ENCODE data around the gene GPR151.

The GPR151 gene

DNA sequence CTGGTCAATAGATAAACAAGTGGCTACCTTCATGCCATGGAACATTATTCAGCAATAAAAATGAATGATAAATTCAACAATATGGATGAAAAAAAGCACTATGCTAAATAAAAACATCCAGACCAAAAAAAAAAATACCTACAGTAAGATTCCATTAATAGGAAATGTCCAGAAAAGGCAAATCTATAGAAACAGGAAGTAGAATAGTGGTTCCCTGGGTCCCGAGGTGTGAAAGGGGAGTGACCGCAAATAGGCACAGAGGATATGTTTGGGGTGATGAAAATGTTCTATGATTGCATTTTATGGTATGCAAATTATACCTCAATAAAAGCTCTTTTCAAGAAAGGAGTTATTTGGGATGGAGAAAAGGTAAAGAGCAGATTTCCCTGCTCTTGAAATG is 3.6 kb upstream of the GPR151 start:
- DNase-seq: no peak

GRCh38 chr5:146515473-146516150 is 378 bp downstream of the GPR151 start:
- DNase-seq: peak in 1 of 2 experiments; percentile 64

- no peak for DNase-seq
Observed at GRCh38 chr5:146514575-146514974, 1.4 kb downstream of the GPR151 start.

DNA sequence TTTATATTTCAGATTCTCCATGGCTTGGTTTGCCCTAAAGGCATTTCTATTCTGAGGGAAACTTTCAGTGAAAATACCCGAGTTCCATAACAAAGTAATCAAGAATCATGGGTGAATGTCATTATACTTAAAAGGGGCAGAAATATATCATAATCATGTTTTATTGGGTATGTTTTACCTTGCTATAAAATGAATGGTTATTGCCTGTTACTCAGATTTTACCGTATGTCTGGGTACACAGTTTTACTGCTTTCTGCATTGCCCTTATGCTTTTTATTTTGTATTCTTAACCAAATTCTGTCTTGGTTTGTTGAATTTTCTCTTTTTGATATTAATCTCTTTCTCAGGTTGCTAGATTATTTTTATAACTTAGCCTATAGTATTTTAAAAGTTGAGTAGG is 2.5 kb downstream of the GPR151 start:
- no peak for DNase-seq

DNA sequence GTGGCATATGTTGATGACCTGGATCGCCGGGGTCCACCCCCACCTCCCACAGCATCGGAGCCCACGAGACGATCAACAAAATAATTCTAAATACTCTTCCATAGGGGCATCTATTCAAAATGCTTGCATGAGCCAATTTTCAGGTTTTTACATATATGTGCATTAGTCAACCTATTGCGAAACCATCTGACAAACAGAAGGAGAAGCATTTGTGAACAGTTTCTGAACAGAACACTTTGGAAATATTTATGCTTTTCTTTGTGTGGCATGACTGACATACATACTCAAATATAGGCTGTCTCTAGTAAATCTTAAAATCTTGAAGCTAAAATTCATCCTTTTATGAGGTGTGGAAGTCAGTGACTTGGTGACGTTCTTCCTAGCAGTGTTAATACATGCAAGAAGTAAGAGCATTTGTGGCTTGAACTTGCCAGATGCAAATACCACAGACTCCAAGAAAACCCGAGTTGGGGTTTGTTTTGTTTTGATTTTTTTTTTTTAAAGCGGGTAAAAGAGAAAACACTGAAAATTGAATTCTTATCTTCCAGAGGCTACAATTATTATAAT is 5.3 kb downstream of the GPR151 start:
- no peak for DNase-seq

DNA sequence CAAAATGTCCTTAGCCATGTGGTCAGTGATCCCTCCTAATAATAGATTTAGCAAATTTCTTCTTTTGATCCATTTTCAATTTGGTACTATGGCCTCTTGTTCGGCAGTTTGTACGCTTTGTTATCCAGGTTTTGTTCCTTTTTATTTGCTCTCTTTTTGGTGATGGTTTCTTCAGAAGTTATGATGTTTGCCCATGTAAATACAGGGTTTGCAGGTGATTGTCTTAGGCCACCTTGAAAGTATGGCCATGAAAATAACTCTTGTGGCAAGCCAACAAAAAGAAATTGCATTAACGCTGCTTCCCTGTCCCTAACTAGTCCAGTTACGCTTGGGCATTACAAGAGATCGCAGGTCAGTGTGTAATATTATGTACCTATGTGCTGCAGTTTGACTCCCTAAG is 8.6 kb downstream of the GPR151 start:
- no peak for DNase-seq

- DNase-seq: no peak
Observed at GRCh38 chr5:146499680-146500079, 16.3 kb downstream of the GPR151 start.

- no peak for DNase-seq
Observed at GRCh38 chr5:146494656-146495055, 21.3 kb downstream of the GPR151 start.

DNA sequence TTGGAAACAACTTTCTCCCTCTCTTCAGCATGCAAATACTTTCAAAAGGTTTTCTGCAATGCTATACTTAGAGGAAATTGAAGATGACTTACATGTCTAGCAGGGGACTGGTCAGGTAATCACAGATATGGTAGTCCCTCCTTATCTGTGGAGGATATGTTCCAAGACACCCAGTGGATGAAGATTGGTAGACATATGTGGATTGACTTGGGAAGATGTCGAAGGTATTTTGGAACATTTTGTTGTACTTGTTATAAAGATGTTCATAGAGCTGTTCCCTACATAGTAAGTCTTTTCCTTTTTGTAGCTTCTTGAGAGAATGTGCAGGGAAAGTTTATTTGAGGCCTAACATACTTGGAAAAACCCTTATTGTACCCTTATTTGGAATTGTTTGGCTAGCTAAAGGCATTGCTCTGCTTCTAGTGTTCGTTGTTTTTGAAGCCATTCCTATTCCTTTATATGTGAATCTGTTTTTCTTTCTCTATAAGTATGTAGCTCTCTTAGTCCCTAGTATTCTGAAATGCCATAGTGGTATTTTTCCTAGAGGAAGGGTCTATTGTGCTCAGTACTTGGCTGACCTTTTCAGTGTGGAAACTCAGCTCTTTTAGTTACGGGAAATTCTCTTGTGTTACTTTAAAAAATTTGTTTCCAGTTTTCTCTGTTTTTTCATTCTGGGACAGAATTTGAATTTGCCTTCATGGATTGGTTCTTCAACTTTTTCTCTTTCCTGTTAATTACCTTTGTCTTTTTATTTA is 25.7 kb downstream of the GPR151 start:
- no peak for DNase-seq

DNA sequence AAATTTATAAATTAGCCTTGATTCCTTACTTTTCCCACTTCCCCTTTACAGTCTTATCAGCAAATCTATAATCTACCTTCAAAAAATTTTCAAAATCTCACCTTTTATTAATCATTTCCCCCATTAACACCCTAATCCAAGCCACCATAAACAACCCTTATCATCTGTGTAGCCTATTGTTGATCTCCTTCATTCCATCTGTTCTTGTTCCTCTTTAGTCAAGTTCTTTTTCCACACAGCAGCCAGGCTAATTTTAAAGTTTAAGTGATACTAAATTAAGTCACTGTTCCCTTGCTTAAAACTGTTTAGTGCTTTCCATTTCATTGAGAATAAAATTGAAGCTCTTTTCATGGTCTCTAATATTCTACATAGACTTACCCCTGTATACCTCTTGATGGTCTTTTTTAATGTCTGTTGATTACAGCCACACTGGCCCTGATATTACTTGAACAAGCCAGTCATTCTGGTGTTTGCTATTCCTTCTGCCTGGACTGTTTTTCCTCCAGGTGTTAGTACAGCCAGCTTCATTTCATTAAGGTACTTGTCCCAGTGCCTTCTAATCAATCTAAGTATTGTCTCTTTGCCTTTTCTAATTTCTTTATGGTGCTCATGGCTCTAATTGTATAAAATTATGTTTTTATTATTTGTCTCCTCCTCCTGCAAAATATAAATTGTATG is 31.1 kb downstream of the GPR151 start:
- no peak for DNase-seq

- DNase-seq: no peak
Observed at GRCh38 chr5:146482775-146483174, 33.2 kb downstream of the GPR151 start.

DNA sequence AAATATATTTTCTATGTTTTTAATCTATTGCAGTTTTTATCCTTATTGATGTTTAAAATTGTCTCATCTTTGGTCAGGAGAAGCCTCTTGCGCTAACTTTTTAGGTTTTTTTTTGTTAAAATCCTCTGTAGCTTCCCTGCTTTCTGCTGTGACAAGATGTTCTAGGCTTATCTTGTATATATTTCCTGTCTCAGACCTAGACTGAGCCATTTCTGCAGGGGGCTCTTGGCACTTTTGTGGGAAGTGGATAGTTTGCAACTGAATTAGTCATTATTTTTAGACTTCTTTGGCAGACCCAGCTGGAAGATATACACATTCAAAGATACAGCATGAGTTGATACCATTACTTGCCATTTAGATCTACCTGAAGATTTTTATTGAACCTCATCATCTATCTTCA is 40.1 kb downstream of the GPR151 start:
- no peak for DNase-seq

DNA sequence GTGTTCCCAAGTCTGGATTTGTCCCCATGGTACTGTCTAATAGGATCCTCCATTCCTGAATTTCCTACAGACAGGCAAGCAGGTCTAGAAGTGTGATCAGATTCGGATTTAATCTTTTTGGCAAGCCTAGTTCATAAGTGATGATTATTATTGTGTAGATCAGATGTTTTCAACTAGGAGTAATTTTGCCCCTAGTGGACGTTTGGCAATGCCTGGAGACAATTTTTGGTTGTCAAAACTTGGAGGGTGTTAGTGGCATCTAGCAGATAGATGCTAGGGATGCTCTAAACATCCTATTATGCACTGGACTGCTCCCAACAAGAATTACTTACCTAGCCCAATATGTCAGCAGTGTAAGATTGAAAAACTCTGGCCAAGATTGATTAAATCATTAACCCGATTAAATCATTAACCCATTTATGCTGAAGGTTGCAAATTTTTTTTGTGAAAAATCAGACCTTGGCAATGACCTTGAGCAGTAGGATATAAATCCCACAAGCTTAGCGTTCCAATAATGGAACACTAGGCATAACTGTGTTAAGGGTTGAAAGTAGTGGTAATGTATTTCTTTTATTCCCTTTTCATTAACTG is 40.7 kb downstream of the GPR151 start:
- DNase-seq: no peak

DNA sequence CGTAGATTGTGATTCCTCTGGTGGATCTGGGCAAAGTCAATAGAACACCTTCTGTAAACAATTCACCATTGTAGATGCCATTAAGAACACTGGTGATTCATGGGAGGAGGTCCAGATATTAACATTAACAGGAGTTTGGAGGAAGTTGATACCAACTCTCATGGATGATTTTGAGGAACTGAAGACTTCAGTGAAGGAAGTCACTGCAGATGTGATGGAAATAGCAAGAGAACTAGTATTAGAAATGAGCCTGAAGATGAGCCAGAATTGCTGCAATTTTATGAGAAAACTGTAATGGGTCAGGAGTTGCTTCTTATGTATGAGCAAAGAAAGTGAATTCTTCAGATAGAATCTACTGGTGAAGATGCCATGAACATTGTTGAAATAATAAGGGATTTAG is 41.9 kb downstream of the GPR151 start:
- DNase-seq: no peak

GRCh38 chr5:146467760-146468159 is 48.2 kb downstream of the GPR151 start:
- no peak for DNase-seq

- DNase-seq: no peak
Observed at GRCh38 chr5:146466521-146467349, 49.3 kb downstream of the GPR151 start.

DNA sequence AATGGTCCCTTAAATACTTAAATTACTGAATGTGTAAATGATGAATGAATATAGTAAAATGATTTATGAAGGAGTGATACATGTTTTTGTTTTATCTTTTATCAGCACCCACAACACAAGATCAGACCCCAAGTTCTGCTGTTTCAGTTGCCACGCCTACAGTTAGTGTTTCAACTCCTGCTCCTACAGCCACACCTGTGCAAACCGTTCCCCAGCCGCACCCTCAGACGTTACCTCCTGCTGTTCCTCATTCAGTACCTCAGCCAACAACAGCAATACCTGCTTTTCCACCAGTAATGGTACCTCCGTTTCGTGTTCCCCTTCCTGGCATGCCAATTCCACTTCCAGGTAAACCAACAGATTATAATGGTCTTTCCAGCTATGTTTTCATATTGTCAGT is 52.5 kb downstream of the GPR151 start:
- DNase-seq: no peak
